B cell (primary cell): ENCODE data around the gene MYL6B. TPM values are rescaled to one million over a fixed set of nuclear protein-coding genes. Genes with fewer than 3 reads are reported as not detected.
A peak's percentile ranks its signal among the peaks of the same experiment; 100 is the strongest.

ENCODE experiments used
- ATAC-seq: fragments of 200-7000 bp; cut with Tn5 transposase; one replicate; pipeline ENCODE4 v1.10.0; 2021; ENCODE audit warnings: low read depth, mild to moderate bottlenecking, moderate number of reproducible peaks, moderate library complexity
- CTCF ChIA-PET: fragments of 350-600 bp; sonication (Branson Sonifier 250); formaldehyde crosslinking; loops from one replicate; lab custom pipeline; 2021; ENCODE audit warnings: antibody characterized with exemption, inconsistent platforms; lab: Charles Lee
- POLR2A ChIA-PET: fragments of 350-600 bp; sonication (Branson Sonifier 250); formaldehyde crosslinking; loops from one replicate; lab custom pipeline; 2021; ENCODE audit warnings: antibody characterized with exemption; lab: Charles Lee
- DNase-seq: peaks from one replicate; pipeline ENCODE4 v3.0.0; 2013
- H2AFZ ChIP-seq: 2 replicates; pipeline ENCODE4 v1.6.1; 2012; ENCODE audit warnings: mild to moderate bottlenecking, low read depth, low read length; ENCODE audit not compliant: insufficient read depth, poor library complexity, severe bottlenecking
- H3K27ac ChIP-seq, 2 donors: 1 replicate in 1 of 2; 2 replicates in 1 of 2; pipeline ENCODE4 v1.5.1; 2012 to 2013; ENCODE audit warnings: low read length in 2 of 2, mild to moderate bottlenecking in 2 of 2, moderate library complexity in 1 of 2
- H3K27me3 ChIP-seq, 4 experiments: fragments of 200-600 bp in 1 of 4; sonication (generic) in 1 of 4; replicated peaks in 1 of 4; 1 replicate in 2 of 4; 2 replicates in 2 of 4; pipeline versions ENCODE4 v1.6.1 to v1.7.0; 2013 to 2016; ENCODE audit warnings: low read length in 3 of 4, mild to moderate bottlenecking in 2 of 4, mixed read lengths in 1 of 4, moderate library complexity in 1 of 4; ENCODE audit not compliant: insufficient read depth in 4 of 4, control insufficient read depth in 3 of 4; ENCODE audit errors: control extremely low read depth in 1 of 4
- H3K36me3 ChIP-seq, 2 experiments: replicated peaks in 1 of 2; 1 replicate in 1 of 2; 2 replicates in 1 of 2; pipeline versions ENCODE4 v1.6.1 to v1.7.1; 2013; ENCODE audit warnings: low read length in 1 of 2; ENCODE audit not compliant: insufficient read depth in 2 of 2, control insufficient read depth in 1 of 2; ENCODE audit errors: control extremely low read depth in 1 of 2, extremely low read depth in 1 of 2
- H3K4me1 ChIP-seq, 2 donors: fragments of 200-600 bp in 1 of 2; sonication (generic) in 1 of 2; 1 replicate in 1 of 2; 2 replicates in 1 of 2; pipeline versions ENCODE4 v1.5.1 to v1.6.1; 2013 to 2017; ENCODE audit warnings: low read length in 2 of 2; ENCODE audit not compliant: control insufficient read depth in 2 of 2, insufficient read depth in 2 of 2
- H3K4me2 ChIP-seq: replicated peaks from 2 replicates; pipeline ENCODE3; 2012; ENCODE audit warnings: mild to moderate bottlenecking, low read depth, low read length; ENCODE audit not compliant: poor library complexity, severe bottlenecking
- H3K4me3 ChIP-seq, 5 experiments: fragments of 200-600 bp in 1 of 5; sonication (generic) in 1 of 5; 1 replicate in 3 of 5; 2 replicates in 2 of 5; pipeline versions ENCODE4 v1.5.1 to v1.7.0; 2011 to 2016; ENCODE audit warnings: low read length in 4 of 5, mild to moderate bottlenecking in 4 of 5, low read depth in 2 of 5, control low read depth in 1 of 5, moderate library complexity in 1 of 5; ENCODE audit not compliant: insufficient read depth in 1 of 5; ENCODE audit errors: control extremely low read depth in 1 of 5, extremely low read depth in 1 of 5
- H3K79me2 ChIP-seq: fragments of 200-600 bp; sonication (generic); one replicate; pipeline ENCODE4 v1.6.0; 2016; ENCODE audit warnings: low read length; ENCODE audit not compliant: control insufficient read depth, insufficient read depth
- H3K9ac ChIP-seq: fragments of 200-600 bp; sonication (generic); 2 replicates; pipeline ENCODE4 v1.6.1; 2017; ENCODE audit warnings: mild to moderate bottlenecking, low read length, moderate library complexity
- H3K9me3 ChIP-seq, 3 donors: one replicate each; pipeline versions ENCODE4 v1.6.1 to v1.7.1; 2013; ENCODE audit warnings: low read length in 2 of 3; ENCODE audit not compliant: control insufficient read depth in 2 of 3, insufficient read depth in 1 of 3; ENCODE audit errors: control extremely low read depth in 1 of 3
- H4K20me1 ChIP-seq: 2 replicates; pipeline ENCODE4 v1.6.0; 2012; ENCODE audit warnings: mild to moderate bottlenecking, low read length; ENCODE audit not compliant: insufficient read depth, control insufficient read depth, poor library complexity, severe bottlenecking
- H3K27ac Mint-ChIP-seq: one replicate; pipeline ENCODE4 v1.8.0; 2021; ENCODE audit warnings: mixed read lengths
- H3K27me3 Mint-ChIP-seq: one replicate; pipeline ENCODE4 v1.8.0; 2021; ENCODE audit warnings: mixed read lengths
- H3K4me1 Mint-ChIP-seq: one replicate; pipeline ENCODE4 v1.8.0; 2021; ENCODE audit warnings: mixed read lengths
- H3K4me3 Mint-ChIP-seq: one replicate; pipeline ENCODE4 v1.8.0; 2021; ENCODE audit warnings: mixed read lengths
- H3K9me3 Mint-ChIP-seq: one replicate; pipeline ENCODE4 v1.8.0; 2022; ENCODE audit warnings: mixed read lengths; ENCODE audit not compliant: insufficient read depth
- EZH2 ChIP-seq: IDR thresholded peaks from 2 replicates; pipeline ENCODE4 v1.6.1; 2012; ENCODE audit warnings: borderline replicate concordance, low read depth, mild to moderate bottlenecking, moderate library complexity, low read length; ENCODE audit not compliant: insufficient read depth, poor library complexity, severe bottlenecking
- WGBS: methylation state at CpG from one replicate; pipeline ENCODE4 v1.1.5; 2013; ENCODE audit warnings: missing lambda C conversion rate; ENCODE audit not compliant: insufficient coverage; 5-methylcytosine and 5-hydroxymethylcytosine counted together
- intact Hi-C: fragments of 100-400 bp; cut with micrococcal nuclease; formaldehyde crosslinking; loops from one replicate; pipeline ENCODE4 v1.10.0; 2022
- polyA plus RNA-seq: library from polyadenylated mRNA; depleted of rRNA; stranded (reverse); fragments of >200 nt; gene quantifications from 2 replicates; pipeline ENCODE4 v1.2.3, GENCODE V29; 2012
- total RNA-seq, 2 donors: library from RNA; stranded (reverse); fragments of 120-200 nt in 1 of 2; gene quantifications; 1 replicate in 1 of 2; 2 replicates in 1 of 2; pipeline versions ENCODE4 v1.2.3 to v1.2.4, GENCODE V29; 2013 to 2022
- TF ChIP-seq, protein P1 (sequence below): fragments of 200-600 bp; IDR thresholded peaks from one replicate; pipeline ENCODE4 v1.8.0; 2022; ENCODE audit warnings: antibody characterized with exemption, mild to moderate bottlenecking

The MYL6B gene
- total and polyA plus RNA-seq, 2 donors (not counting 1 experiment from before 2014, with no cell fraction given), result 25.7 to 27.8 TPM

DNA sequence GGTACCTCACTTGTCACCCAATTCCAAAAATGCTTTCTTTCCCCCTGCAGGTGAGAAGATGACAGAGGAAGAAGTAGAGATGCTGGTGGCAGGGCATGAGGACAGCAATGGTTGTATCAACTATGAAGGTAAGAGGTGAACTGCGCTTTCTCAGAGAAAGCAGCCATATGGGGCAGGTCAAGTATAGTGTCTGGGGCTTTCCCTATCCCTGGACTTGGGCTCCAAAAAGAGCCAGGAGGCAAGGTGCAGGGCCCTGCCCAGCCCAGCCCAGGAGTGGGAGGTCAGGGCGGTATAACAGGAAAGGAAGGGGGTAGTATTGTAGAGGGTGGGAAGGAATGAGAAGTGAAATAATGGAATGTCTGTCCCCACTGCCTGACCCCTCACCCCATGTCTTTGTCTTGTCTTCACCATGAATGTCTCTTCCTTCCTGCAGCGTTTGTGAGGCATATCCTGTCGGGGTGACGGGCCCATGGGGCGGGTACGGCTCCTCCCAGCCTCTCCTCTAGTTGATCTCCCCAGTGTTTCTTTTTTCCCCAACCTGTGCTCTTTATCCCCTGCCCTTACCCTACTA lies 7.9 kb downstream of the MYL6B start:
- 83% methylated on average over 2 of the region's 7 CpGs for WGBS
- Histone ChIP-seq H2AFZ (no peak overlapping the region), H3K27ac (peak overlapping the region; percentile 88 to 97), H3K4me3 (peak overlapping the region in 2 of 5 experiments; percentile 80 to 96), H3K4me2 (peak overlapping the region; percentile 83), H3K4me1 (peaks cover 20 to 38% of the 10 kb centered on the region in 2 donors), H3K36me3 (peaks cover 2 to 59% of the 10 kb centered on the region in 2 experiments), H3K9me3 (no peaks in the 10 kb centered on the region), H3K27me3 (no peaks in the 10 kb centered on the region), H4K20me1 (peaks cover 14% of the 10 kb centered on the region), H3K9ac (peak overlapping the region; percentile 89), H3K79me2 (peaks cover 51% of the 10 kb centered on the region)
- Mint-ChIP-seq H3K4me1 (peaks cover 41% of the 10 kb centered on the region), H3K9me3 (no peaks in the 10 kb centered on the region), H3K27ac (peak overlapping the region; percentile 97), H3K27me3 (no peaks in the 10 kb centered on the region), H3K4me3 (peak overlapping the region; percentile 96)
- ChIA-PET POLR2A (interaction anchor here (1.0 to 4.1 kb wide), 3 partner anchors 29 to 33 kb away, joined by 4 to 44 read pairs (median 4); partner anchors contain the start of genes ESYT1 and SMARCC2), CTCF (interaction anchor here (0.8 to 3.4 kb wide), 8 partner anchors 28 to 234 kb away, joined by 3 to 24 read pairs (median 6); partner anchors contain the start of genes ANKRD52, ESYT1, SMARCC2 and ZC3H10)
- TF ChIP-seq, protein P1, sequence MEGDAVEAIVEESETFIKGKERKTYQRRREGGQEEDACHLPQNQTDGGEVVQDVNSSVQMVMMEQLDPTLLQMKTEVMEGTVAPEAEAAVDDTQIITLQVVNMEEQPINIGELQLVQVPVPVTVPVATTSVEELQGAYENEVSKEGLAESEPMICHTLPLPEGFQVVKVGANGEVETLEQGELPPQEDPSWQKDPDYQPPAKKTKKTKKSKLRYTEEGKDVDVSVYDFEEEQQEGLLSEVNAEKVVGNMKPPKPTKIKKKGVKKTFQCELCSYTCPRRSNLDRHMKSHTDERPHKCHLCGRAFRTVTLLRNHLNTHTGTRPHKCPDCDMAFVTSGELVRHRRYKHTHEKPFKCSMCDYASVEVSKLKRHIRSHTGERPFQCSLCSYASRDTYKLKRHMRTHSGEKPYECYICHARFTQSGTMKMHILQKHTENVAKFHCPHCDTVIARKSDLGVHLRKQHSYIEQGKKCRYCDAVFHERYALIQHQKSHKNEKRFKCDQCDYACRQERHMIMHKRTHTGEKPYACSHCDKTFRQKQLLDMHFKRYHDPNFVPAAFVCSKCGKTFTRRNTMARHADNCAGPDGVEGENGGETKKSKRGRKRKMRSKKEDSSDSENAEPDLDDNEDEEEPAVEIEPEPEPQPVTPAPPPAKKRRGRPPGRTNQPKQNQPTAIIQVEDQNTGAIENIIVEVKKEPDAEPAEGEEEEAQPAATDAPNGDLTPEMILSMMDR, result no peak
- TF ChIP-seq EZH2, result no peak
- DNase-seq (no peak), ATAC-seq (no peak)
- intact Hi-C loops, result no loop called here
